ENCODE measurements around the gene GLS.
A peak's percentile ranks its signal among the peaks of the same experiment; 100 is the strongest.
"Not testable (repeated sequence)": the region's sequence is repeated elsewhere in the genome, so short reads cannot be mapped to it uniquely, and the experiment has no call there.

Gene GLS

DNA sequence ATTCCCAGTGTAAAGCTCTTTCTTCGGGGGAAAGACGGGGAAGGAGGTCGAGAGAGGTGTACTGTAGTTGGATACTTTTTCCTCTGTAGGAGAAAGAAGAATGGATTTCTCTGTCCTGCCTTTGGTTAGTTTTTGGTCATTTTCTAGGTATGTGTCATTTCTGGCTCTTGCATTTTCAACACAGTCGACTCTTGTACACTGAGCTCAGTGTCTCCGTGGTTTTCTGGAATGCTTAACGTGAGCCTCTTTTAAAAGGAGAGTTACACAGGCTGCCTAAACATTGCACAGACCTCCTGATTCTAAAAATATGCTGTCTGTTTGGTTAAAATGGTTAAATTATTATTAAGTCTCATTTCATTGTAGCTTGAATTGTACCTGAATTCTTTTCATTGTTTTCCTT, 21.8 kb upstream of the GLS start:
- peak; percentile 72 for DNase-seq

DNA sequence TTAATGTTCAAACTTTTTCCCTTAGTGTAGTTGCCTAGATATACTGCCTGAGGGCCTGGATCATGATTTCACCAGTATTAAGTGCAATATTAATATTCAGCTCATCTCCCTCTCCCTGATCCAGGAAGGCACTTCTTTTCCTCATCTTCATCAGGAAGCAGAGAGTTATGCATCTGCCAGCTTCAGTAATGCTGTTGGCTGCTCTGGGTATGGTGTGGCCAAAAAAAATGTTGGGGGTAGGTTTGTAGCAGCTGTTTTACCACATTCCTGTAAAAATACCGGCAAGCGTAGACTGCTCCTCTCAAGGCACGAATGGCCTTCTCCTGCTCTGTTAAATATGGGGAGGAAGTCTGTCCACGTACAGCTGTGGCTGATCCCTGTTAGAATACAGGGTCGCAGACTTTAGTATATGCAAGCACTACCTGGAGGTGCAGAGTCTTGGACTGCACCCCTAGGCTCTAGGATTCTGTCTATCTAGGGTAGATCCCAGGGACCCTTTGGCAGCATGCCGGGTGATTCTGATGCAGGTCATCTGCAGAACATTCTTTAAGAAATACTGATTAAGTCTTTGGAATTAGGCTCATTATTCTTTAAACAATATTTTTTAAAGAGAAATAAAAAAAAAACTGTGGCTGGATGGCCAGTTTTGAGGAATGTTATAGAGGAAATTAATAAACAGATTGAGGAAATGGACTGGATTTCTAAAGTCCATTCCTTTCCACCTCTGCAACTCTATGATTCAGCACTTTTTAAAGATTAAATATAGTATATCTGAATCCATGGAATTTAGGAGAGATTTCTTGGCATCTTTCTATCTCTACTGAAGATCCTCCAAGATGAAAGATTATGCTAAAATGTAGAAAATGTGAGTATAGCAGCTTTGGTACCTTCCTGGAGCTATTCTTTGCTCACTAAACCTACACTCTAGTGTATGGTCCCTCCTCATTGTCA, 21.0 kb upstream of the GLS start:
- DNase-seq: peak; percentile 68

DNA sequence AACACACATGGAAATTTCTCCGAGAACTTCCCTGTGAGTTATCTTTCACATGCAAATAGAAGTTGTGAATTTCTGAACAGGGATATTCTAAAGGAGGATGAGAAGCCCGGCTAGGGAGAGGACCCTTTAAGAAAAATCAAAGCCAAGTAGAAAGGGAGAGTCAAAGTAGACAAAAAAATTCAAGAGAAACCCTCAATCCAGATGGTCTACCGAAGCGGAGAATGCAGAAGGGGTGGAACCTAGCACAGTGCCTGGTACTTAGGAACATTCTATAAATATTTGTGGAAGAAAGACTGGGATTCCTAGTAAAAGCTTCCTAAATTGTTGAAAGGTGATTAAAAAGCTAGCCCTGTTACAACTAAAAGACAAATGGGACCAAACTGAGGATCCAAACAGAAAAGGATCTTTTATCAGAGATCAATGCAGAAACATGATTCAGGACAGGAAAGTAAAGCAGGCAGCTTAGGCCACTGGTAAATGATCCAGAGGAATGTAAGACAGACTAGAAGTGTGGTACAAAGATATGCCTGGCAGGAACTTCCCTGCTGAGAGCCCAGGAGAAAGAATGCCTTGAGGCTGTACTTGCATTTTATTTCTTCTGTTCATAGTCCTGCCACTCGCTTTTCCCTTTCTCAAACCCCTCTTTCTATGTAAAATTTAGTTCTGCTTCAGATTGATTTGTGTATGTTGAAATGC, 19.5 kb upstream of the GLS start:
- DNase-seq: peak; percentile 40

DNA sequence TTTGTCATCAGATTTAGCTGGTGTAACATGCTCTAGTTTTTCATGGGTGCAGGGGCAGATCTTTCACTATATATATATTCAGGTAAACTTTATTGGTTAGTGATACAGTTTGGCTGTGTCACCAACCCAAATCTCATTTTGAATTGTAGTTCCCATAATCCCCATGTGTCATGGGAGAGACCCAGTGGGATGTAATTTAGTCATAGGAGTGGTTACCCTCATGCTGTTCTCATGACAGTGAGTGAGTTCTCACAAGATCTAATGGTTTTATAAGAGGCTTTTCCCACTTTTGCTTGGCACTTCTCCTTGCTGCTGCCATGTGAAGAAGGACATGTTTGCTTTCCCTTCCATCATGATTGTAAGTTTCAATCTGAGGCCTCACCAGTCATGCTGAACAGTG, 18.5 kb upstream of the GLS start:
- not testable (repeated sequence) for DNase-seq

DNA sequence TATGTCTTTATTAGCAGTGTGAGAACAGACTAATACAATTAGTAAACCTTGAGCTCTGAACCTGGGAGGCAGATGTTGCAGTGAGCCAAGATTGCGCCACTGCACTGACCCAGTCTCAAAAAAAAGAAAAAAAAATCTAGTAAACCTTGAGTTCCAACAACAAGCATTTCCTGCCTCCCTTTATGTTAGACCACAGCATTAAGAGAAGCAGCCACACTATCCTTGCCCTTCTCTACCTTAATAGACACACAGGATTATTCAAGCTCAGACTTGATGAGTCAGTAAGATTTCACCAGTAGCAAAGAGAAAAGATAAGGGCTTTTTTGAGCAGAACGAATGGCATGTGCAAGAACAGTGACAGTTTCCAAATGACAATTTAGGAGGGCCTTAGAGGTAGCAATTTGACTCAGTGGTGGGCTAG, 18.0 kb upstream of the GLS start:
- peak; percentile 65 for DNase-seq

DNA sequence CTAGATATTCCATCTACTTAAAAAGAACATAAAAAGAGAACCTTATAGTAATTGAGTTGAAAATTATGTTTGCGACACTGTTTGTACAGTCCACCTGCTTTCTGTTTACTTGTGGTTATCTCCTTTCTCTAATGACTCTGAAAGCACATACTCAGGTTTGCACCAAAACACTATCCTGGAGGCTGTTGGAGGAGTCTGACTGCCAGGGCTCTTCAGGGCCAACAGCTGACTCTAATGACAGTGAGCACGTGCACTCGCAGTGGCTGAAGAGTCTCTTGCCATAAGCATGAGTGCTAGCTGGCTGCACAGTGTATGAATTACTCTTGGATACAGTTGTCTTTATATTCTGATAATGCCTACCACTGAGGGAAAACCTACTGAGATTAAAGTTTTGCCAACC, 16.7 kb upstream of the GLS start:
- DNase-seq: no peak

DNA sequence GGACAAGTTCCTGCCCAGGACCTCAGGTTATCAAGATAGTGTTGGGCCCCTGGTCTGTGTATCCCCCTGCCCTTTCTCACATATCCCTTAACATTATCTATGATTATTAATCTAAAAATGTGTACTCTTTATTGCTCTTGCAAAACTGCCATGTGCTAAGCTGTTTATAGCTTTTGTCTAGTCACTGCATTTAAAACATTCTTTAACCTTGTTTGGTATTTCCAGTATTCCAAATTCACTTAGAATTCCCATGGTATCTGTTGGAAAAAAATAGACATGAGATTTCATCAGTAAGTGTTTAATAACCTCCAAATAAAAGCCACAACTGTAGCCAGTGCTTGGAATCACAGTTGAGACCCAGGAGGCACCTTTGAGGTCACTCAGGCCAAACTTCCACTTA, 16.2 kb upstream of the GLS start:
- DNase-seq: peak; percentile 71

DNA sequence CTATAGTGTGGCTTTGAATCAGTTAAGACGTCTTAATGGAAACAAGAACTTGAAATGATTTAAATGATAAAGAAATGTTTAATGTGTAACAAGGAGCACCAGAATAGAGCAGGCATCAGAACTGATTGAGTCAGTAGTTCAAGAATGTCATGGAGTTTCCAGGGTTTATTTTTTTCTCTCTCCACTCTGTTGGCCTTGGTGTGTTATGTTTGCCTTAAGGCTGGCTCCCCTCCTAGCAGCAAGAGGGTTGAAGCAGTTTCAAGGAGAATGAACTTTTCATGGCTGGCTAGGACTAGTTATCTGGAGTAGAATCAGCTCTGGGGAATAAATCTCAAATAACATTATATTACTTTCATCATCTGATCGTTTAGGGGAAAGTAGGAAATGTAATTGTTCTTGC, 13.4 kb upstream of the GLS start:
- DNase-seq: peak; percentile 31

DNA sequence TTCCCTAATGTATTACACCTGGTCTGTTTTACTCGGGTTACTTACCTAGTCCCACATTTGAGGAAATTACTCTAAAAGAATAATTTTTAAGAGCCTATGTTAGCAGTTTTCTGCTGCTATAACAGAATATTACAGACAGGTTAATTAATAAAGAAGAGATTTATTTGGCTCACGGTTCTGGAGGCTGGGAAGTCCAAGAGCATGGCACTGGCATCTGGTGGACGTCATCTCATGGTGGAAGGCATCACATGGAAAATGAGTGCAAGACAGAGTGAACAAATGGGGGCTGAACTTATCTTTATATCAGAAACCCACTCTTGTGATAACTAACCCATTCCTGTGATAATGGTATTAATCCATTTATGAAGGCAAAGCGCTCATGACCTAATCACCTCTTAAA, 12.8 kb upstream of the GLS start:
- DNase-seq: no peak

DNA sequence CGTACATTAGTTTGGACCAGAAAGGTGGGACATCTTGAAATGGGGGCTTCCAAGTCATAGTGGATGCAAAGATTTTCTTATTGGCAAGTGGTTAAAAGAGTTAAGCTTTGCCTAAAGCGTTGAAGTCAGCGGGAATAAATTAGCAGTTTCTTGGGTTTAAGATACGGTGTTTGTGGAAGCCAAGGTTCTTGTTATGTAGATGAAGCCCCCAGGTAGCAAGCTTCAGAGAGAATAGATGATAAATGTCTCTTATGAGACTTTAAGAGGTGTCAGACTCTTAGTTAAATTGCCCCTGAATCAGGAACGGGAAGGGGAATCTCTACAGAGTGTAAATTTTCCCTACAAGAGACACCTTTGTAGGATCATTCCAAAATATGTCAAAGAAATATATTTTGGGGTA, 10.9 kb upstream of the GLS start:
- DNase-seq: no peak

DNA sequence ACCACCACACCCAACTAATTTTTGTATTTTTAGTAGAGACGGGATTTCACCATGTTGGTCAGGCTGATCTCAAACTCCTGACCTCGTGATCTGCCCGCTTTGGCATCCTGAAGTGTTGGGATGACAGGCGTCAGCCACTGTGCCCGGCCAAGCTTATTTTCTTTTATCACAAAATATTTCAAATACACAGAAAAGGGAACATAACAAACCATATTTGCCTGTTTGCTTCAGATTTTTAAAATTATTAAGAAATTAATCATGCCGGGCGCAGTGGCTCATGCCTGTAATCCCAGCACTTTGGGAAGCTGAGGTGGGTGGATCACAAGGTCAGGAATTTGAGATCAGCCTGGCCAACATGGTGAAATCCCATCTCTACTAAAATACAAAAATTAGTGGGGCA, 7.2 kb upstream of the GLS start:
- DNase-seq: not testable (repeated sequence)

DNA sequence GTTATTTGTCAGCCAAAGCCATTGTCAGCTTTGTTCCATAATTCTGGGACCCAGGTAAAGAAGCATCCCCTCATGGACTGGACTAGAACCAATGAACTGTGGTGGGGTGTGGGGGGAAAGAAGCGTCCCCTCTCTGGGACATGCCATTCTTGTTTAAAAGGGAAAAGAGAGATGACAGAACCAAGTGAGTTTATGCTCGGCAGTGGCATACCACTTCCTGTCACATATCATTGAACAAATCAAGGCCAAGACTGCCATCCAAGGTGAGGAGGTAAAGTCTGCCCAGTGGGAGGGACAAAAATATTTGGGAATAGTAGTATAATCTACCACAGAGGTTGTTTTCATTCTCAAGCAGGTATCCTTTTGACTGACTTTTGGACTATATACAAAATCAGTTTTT, 4.7 kb upstream of the GLS start:
- DNase-seq: no peak

DNA sequence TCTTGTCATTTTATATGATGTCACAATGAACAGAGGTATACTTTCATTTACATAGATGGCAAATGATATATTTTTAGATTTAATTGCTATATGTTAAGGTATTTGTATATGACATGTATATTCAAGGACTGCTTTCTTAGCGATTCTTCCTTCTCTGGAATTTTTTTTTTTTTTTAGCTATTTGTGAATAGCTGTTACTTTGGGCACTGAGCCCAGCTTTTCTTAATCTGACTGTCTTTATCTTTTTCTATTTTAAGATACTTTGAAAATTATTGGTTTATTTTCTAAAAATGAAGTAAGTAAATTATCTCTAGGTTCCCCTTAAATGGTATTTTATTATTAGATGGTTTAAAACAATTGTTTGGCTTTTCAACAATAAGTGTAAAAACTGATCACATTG, 4.0 kb upstream of the GLS start:
- no peak for DNase-seq

DNA sequence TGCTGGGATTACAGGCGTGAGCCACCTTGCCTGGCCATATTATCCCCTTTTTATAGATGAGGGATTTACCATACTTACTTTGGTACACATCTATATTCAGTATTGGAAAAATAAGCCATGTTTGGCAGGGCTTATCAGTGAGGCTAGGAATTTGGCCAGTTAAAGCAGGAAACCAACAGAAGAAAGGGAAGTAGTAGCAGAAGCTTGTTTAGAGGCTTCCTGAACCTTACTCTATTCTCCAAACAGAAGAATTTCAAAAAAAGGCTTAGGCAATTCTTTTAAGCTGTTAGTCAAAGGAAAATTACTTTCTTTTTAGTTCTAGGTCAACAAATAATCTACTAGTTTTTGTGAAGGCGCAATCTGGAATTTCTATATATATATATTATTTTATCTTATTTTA, 3.2 kb upstream of the GLS start:
- DNase-seq: no peak

DNA sequence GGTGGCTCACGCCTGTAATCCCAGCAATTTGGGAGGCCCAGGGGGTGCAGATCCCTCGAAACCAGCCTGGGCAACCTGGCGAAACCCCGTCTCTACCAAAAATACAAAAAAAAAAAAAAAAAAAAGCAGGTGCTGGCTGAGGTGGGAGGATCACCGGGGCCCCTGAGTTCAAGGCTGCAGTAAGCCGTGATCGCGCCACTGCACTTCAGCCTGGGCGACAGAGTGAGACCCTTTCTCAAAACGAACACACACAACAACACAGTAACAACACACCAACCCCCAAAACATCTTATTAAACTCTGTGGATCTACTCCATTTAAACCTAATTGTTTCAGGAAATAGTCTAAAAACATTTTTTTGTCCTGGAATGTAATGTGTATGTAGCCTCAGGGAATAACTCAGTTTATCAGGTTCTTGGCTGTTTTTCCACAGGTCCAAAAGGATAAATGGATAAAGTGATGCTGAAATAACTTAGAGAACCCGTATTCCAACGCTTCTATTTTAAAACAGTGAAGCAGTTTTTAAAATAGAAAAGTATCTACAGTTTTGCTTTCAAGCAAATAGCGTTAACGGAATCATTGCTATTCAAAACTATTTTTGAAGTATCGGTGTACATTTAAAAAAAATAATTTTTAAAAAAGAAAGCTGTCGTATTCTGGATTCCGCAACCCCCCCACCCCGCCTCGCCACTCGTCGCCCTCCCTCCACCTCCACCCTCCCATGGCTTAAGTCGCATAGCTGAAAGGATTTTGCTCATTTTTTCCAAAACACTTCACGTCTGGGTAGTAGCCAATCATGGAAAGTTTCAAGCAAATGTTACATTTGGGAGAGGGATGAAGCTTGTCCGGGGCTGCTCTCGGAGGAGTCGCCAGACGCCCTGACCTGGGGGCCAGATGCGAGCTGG, 895 bp upstream of the GLS start:
- DNase-seq: no peak

DNA sequence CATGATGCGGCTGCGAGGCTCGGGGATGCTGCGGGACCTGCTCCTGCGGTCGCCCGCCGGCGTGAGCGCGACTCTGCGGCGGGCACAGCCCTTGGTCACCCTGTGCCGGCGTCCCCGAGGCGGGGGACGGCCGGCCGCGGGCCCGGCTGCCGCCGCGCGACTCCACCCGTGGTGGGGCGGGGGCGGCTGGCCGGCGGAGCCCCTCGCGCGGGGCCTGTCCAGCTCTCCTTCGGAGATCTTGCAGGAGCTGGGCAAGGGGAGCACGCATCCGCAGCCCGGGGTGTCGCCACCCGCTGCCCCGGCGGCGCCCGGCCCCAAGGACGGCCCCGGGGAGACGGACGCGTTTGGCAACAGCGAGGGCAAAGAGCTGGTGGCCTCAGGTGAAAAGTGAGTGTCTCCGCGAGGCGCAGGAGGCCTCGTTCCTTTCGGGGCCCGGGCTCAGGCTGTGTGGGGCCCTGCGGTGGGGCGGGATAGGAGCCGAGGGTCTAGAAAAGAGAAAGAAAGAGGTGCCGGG, 520 bp downstream of the GLS start:
- no peak for DNase-seq

DNA sequence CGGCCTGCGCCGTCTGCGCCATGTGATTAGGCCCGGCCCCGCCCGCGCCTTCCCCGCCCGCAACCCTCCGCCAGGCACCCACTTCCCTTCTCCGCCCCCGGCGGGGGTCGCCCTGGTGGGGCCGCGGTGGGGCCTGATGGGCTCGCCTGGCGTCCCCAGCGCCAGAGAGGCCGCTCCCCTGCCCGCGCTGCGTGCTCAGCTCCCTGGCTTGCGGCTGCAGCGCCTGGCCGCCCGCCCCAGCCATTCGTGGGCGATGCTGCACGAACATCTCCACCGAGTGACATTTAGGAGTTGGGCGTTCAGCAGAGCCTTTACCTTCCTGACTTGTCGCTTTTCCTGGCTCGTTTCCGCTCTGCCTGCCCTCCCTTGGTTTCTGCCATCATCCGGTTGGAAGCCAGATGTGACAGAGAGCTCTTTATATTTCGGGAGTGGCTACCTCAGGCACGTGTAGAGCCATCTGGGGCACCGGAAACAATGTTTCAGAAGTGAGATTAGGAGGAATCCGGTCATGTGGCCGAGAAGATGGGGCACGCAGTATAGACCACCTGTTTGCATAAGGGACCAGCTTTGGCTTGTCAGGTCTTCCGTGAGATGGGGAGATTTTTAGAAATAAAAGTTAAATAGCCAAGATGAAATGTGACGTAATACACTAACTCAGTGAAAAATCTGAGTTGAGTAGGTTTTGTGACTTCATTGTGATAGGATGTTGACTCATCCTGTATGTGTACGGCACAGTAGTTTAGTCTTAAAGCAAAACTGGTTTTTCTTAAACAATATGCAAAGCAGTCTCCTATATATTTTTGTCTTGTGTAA, 1.2 kb downstream of the GLS start:
- DNase-seq: peak; percentile 89

DNA sequence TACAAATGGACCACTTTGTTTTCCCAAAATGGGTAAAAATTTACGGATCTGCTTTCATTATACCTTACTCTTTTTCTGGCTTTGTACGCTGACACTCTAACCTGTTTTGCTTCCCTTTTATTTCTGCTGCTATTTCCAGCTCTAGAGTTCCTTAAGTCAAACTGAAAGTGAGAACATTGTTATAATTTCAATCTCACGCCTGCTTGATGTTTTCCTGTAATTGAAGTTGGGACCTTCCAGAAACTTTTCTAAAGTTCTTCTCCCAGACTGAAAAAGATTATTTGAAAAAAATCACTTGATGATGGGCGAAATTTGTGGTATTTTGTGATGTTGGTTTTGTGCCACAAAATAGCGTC, 1.8 kb downstream of the GLS start:
- DNase-seq: no peak

DNA sequence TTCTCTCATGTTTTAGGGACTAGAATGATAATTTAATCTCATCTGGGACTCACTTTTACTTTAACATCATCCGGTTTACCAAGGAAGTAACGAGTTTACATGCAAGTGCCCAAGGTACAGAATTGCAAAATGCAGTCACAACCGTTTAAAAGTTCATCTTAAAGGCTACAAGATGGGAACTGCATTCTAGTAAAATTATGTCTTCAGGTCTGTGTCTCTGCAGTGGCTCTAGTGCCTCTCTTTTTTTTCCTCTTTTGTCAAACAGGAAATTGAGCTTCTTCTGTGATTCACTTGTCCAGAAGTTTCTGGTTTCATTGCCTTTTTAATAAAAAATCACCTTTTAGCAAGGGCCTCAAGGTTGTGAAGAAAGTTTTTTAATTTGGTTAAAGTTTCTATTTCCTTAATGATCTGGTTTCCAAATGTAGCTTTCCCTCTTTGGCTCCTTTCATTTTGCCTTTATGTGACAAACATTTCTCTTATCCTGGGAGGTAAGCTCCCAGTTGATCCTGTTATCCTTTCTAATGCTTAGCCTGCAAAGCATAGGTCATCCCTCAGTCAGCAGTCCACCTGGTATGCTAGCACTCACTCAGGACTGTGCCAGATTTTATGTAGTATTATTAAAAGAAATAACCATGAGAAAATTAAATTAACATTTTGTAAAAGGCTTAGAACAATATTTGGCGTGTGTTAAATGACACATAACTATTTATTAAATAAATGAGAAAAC, 2.4 kb downstream of the GLS start:
- DNase-seq: peak; percentile 16

DNA sequence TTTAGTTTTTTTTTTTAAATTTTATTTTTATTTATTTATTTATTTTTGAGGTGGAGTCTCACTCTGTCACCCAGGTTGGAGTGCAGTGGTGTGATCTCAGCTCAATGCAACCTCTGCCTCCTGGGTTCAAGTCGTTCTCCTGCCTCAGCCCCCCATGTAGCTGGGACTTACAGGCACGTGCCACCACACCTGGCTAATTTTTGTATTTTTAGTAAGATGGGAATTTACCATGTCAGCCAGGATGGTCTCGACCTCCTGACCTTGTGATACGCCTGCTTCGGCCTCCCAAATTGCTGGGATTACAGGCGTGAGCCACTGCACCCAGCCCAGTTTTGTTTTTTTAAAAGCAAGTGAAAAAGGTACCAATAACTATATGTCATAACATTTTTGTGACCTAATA, 5.2 kb downstream of the GLS start:
- DNase-seq: not testable (repeated sequence)

DNA sequence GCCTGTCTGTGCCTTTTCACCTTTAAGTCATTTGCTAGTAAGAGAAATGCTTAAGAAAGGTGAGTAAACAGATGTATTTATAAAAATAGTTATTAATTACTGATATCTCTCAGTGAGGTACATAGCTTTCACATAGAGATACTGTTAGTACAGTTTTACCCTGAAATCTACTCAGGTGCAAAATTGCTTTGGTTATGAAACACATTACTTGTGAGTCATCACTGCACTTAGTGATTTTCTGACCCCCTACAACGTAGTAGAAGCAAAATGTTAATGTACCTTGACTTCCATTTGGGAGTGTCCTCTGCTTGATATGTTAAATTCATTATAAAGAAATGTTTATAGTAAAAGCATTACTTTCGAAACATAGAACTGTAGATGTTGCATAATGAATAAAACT, 6.5 kb downstream of the GLS start:
- DNase-seq: peak; percentile 23

DNA sequence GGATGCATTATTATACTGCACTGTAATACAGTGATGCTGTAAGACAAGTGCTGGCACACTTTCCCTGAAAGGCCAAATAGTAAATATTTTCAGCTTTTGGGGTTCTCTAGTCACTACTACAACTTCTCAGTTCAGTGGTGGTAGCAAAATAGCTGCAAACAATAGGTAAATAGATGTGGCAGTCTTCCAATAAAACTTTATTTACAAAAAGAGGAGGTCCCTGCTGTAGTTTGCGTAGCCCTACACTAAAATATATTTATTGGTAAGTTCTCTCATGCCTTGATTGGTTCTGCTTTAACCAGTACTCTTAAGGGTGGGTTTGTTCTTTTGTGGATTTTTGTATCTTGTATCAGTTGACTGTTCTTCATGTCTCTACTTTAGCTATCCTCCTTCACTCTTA, 7.8 kb downstream of the GLS start:
- no peak for DNase-seq

Data from HCEC 1CT (cell line).